ENCODE results near the gene ANKRD42. TPM values are rescaled to one million over a fixed set of nuclear protein-coding genes. Genes with fewer than 3 reads are reported as not detected.

Gene ANKRD42
- total and polyA plus RNA-seq, 9 of the 15 experiments (the other 6 are each of a cell fraction or from before 2014, with no cell fraction given), result 2.8 to 9.1 (median 6.1) TPM

DNA sequence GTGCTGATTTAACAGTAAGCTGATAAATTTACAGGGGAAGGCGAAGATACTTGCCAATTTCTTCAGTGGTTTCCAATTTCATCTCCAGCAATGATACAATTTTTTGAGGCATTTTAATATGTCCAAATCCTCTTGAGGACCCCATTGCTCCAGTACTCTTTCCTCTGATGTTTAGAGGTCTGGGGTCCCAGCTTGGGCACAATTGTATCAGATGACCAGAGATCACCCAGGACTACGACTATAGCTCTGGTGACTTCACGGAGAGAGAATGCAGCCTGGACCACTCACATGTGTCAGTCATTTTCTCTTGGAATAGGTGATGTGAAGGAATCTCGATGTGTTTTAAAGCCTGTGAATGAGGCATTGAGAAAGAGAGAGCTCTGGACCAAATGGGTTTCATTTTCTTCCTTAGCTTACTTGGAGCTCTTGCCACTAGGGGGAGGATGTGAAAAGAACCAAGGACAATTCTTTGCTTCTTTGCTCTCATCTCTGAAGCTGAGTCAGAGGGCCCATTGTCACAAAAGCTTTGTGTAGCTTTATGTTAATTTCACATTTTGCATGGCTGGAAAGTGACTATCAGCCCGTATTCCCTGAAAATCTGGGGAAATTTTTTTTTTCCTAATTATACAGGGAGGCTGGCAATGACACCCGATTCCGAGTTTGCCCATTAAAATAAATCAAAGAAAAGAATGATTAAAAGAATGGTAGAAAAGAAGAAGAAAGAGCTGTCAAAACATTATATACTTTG is 99.4 kb downstream of the ANKRD42 start:
- no peaks in the 10 kb centered on the region for H3K9me1 ChIP-seq (ENCODE audit: control insufficient read depth, insufficient read depth, low read length)
- no peak overlapping the region for H3K27ac ChIP-seq (ENCODE audit: extremely low read depth, low read depth, low read length)
- peak; percentile 70 for FAIRE-seq
- no peaks in the 10 kb centered on the region; the same call in 1 of the 2 replicates for H4K20me1 ChIP-seq (replicated peaks; ENCODE audit: control insufficient read depth, insufficient read depth, low read length)
- H3K4me1 ChIP-seq (replicated peaks in 1 of 2; ENCODE audit: control insufficient read depth in 2 of 2, insufficient read depth in 2 of 2, low read length in 2 of 2), result no peaks in the 10 kb centered on the region; a peak in 1 of 5 replicates
- H2AFZ ChIP-seq (ENCODE audit: low read depth, low read length), result no peak overlapping the region
- no peak overlapping the region for H3K9ac ChIP-seq (ENCODE audit: insufficient read depth in 1 of 2, low read depth in 2 of 2, low read length in 2 of 2)
- peak overlapping the region; percentile 27; the same call in 1 of the 2 replicates for H3K4me2 ChIP-seq (ENCODE audit: insufficient read depth, low read length)
- H3K36me3 ChIP-seq (ENCODE audit: control insufficient read depth, insufficient read depth, low read length), result no peaks in the 10 kb centered on the region
- no peaks in the 10 kb centered on the region for H3K9me3 ChIP-seq (replicated peaks; ENCODE audit: control insufficient read depth, insufficient read depth, low read depth, low read length)
- in situ Hi-C loops (cut with MboI), result no loop called here
- BruUV-seq (replicated peaks), result no TSS peak
- ChIA-PET POLR2A (interaction anchor here (0.6 to 1.1 kb wide), 3 partner anchors 12 to 221 kb away, joined by 3 read pairs; partner anchors contain the start of genes ANKRD42 and RAB30), CTCF (ENCODE audit: low intra/inter-chr PET ratio) (interaction anchor here (1.4 kb wide), 1 partner anchor 431 kb away, joined by 3 read pairs; no protein-coding TSS in a partner anchor)
- WGBS (ENCODE audit: insufficient coverage, low coverage, missing lambda C conversion rate), result 35% methylated on average over 7 of the region's 7 CpGs
- peak; percentile 35 to 67 (median 45) for DNase-seq (ENCODE audit: extremely low read depth in 1 of 4, low spot score in 3 of 4)
- H3K79me2 ChIP-seq (ENCODE audit: control insufficient read depth, insufficient read depth, low read length), result no peaks in the 10 kb centered on the region
- no peak overlapping the region for H3K4me3 ChIP-seq
- ATAC-seq, result peak; percentile 85
- H3K27me3 ChIP-seq (ENCODE audit: control insufficient read depth in 2 of 2, insufficient read depth in 2 of 2, low read length in 2 of 2), result peaks cover 0 to 5% of the 10 kb centered on the region in 2 experiments; a peak in 4 of 5 replicates
- intact Hi-C loops (cut with micrococcal nuclease), result loop anchor here (2.0 to 5.0 kb wide), 2 partner anchors 429 to 524 kb away; no protein-coding TSS in a partner anchor
- TF ChIP-seq U2AF1 (optimal IDR thresholded peaks at IDR 0.05; ENCODE audit: low read depth, low read length) (no peak), ZNF146 (CRISPR knock-in tag; IDR thresholded peaks at IDR 0.05; ENCODE audit: unreplicated experiment) (no peak), HDGF (IDR thresholded peaks at IDR 0.05) (no peak), BCL6 (CRISPR knock-in tag; IDR thresholded peaks at IDR 0.05) (no peak), TFE3 (CRISPR knock-in tag; IDR thresholded peaks at IDR 0.05) (no peak), PCBP1 (IDR thresholded peaks at IDR 0.05; ENCODE audit: low read depth, low read length, poor library complexity, severe bottlenecking) (no peak), POLR2B (IDR thresholded peaks at IDR 0.05; ENCODE audit: low read depth, partially characterized antibody) (no peak)
- TF ChIP-seq, protein P1, sequence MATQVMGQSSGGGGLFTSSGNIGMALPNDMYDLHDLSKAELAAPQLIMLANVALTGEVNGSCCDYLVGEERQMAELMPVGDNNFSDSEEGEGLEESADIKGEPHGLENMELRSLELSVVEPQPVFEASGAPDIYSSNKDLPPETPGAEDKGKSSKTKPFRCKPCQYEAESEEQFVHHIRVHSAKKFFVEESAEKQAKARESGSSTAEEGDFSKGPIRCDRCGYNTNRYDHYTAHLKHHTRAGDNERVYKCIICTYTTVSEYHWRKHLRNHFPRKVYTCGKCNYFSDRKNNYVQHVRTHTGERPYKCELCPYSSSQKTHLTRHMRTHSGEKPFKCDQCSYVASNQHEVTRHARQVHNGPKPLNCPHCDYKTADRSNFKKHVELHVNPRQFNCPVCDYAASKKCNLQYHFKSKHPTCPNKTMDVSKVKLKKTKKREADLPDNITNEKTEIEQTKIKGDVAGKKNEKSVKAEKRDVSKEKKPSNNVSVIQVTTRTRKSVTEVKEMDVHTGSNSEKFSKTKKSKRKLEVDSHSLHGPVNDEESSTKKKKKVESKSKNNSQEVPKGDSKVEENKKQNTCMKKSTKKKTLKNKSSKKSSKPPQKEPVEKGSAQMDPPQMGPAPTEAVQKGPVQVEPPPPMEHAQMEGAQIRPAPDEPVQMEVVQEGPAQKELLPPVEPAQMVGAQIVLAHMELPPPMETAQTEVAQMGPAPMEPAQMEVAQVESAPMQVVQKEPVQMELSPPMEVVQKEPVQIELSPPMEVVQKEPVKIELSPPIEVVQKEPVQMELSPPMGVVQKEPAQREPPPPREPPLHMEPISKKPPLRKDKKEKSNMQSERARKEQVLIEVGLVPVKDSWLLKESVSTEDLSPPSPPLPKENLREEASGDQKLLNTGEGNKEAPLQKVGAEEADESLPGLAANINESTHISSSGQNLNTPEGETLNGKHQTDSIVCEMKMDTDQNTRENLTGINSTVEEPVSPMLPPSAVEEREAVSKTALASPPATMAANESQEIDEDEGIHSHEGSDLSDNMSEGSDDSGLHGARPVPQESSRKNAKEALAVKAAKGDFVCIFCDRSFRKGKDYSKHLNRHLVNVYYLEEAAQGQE (IDR thresholded peaks at IDR 0.05; ENCODE audit: borderline replicate concordance), result peak; percentile 41; the same call in 1 of the 2 replicates
- TF ChIP-seq, protein P1 (CRISPR knock-in tag; IDR thresholded peaks at IDR 0.05; ENCODE audit: low read depth), result no peak
- TF ChIP-seq, protein P2, sequence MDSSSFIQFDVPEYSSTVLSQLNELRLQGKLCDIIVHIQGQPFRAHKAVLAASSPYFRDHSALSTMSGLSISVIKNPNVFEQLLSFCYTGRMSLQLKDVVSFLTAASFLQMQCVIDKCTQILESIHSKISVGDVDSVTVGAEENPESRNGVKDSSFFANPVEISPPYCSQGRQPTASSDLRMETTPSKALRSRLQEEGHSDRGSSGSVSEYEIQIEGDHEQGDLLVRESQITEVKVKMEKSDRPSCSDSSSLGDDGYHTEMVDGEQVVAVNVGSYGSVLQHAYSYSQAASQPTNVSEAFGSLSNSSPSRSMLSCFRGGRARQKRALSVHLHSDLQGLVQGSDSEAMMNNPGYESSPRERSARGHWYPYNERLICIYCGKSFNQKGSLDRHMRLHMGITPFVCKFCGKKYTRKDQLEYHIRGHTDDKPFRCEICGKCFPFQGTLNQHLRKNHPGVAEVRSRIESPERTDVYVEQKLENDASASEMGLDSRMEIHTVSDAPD (CRISPR knock-in tag; IDR thresholded peaks at IDR 0.05), result no peak
